Vagina (tissue), 2 donors: ENCODE data around the gene PLCG1. TPM values are rescaled to one million over a fixed set of nuclear protein-coding genes. Genes with fewer than 3 reads are reported as not detected.

Experiments used
- DNase-seq, 2 donors: peaks; one replicate each; pipeline ENCODE4 v3.0.0-alpha.2; 2017; ENCODE audit errors: extremely low spot score in 2 of 2
- H3K27ac ChIP-seq: fragments of 200-600 bp; sonication (generic); one replicate; pipeline ENCODE4 v1.5.1; 2019
- H3K27me3 ChIP-seq: fragments of 200-600 bp; sonication (generic); one replicate; pipeline ENCODE4 v1.5.1; 2019
- H3K36me3 ChIP-seq, 2 donors: fragments of 200-600 bp; sonication (generic); one replicate each; pipeline ENCODE4 v1.5.1; 2017 to 2019
- H3K4me1 ChIP-seq: fragments of 200-600 bp; sonication (generic); one replicate; pipeline ENCODE4 v1.5.1; 2019
- H3K4me3 ChIP-seq, 2 donors: fragments of 200-600 bp; sonication (generic); 1 replicate in 1 of 2; 2 replicates in 1 of 2; pipeline ENCODE4 v1.5.1; 2016 to 2019
- H3K9me3 ChIP-seq: fragments of 200-600 bp; sonication (generic); one replicate; pipeline ENCODE4 v1.5.1; 2019
- POLR2A ChIP-seq, 2 donors: fragments of 450-650 bp; IDR thresholded peaks; one replicate each; pipeline ENCODE4 v1.6.1; 2017; ENCODE audit warnings: antibody characterized with exemption in 2 of 2, mild to moderate bottlenecking in 2 of 2, moderate library complexity in 2 of 2
- POLR2AphosphoS5 ChIP-seq, 2 donors: sonication (generic); formaldehyde crosslinking; IDR thresholded peaks; one replicate each; pipeline ENCODE4 v1.9.0; 2017; ENCODE audit warnings: antibody characterized with exemption in 2 of 2, mild to moderate bottlenecking in 2 of 2, low read depth in 1 of 2; ENCODE audit not compliant: insufficient read depth in 1 of 2
- intact Hi-C: fragments of 100-400 bp; cut with DNase I; formaldehyde crosslinking; loops from one replicate; pipeline ENCODE4 v1.15.1; 2023
- total RNA-seq: library from RNA; depleted of rRNA; stranded (reverse); fragments of >200 nt; gene quantifications from one replicate; pipeline ENCODE4 v1.2.3, GENCODE V29; 2016
- TF ChIP-seq, protein P1 (sequence below), 3 experiments: fragments of 450-650 bp in 2 of 3; fragments of 200-600 bp in 1 of 3; sonication (generic) in 1 of 3; IDR thresholded peaks; one replicate each; pipeline ENCODE4 v1.5.1; 2017 to 2019; ENCODE audit warnings: antibody characterized with exemption in 3 of 3, mild to moderate bottlenecking in 2 of 3, moderate library complexity in 2 of 3

PLCG1 gene
- total RNA-seq, 1 donor from 2014 or later = 138 TPM

DNA sequence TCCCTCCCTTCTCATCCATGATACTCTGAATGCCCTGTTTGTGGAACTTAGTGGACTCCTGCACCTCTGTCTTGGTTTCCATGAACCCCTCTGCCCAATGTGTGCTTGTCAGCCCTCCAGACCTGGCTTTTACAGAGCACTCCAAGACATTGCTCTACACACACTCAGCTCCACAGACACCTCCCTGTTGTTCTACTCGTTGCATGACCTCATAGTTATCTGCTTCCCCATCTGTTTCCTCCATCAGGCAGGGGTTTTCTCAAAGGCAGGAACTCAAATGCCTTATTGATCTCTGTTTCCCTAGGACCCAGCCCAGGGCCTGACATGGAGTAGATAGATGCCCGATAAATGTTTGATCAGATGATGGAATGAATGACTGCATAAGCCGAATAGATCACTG lies 13.3 kb downstream of the PLCG1 start:
- H3K4me3 ChIP-seq = no peak overlapping the region
- H3K4me1 ChIP-seq = peaks cover 100% of the 10 kb centered on the region
- H3K36me3 ChIP-seq = no peaks in the 10 kb centered on the region
- H3K27ac ChIP-seq = peak overlapping the region; percentile 1
- TF ChIP-seq, protein P1, sequence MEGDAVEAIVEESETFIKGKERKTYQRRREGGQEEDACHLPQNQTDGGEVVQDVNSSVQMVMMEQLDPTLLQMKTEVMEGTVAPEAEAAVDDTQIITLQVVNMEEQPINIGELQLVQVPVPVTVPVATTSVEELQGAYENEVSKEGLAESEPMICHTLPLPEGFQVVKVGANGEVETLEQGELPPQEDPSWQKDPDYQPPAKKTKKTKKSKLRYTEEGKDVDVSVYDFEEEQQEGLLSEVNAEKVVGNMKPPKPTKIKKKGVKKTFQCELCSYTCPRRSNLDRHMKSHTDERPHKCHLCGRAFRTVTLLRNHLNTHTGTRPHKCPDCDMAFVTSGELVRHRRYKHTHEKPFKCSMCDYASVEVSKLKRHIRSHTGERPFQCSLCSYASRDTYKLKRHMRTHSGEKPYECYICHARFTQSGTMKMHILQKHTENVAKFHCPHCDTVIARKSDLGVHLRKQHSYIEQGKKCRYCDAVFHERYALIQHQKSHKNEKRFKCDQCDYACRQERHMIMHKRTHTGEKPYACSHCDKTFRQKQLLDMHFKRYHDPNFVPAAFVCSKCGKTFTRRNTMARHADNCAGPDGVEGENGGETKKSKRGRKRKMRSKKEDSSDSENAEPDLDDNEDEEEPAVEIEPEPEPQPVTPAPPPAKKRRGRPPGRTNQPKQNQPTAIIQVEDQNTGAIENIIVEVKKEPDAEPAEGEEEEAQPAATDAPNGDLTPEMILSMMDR (IDR thresholded peaks at IDR 0.05) = no peak
- no peak for TF ChIP-seq POLR2A (IDR thresholded peaks at IDR 0.05)
- TF ChIP-seq POLR2AphosphoS5 (IDR thresholded peaks at IDR 0.05; ENCODE audit: insufficient read depth in 1 of 2, low read depth in 1 of 2) = no peak
- no peaks in the 10 kb centered on the region for H3K9me3 ChIP-seq
- no peak for DNase-seq
- intact Hi-C loops = no loop called here
- no peaks in the 10 kb centered on the region for H3K27me3 ChIP-seq

DNA sequence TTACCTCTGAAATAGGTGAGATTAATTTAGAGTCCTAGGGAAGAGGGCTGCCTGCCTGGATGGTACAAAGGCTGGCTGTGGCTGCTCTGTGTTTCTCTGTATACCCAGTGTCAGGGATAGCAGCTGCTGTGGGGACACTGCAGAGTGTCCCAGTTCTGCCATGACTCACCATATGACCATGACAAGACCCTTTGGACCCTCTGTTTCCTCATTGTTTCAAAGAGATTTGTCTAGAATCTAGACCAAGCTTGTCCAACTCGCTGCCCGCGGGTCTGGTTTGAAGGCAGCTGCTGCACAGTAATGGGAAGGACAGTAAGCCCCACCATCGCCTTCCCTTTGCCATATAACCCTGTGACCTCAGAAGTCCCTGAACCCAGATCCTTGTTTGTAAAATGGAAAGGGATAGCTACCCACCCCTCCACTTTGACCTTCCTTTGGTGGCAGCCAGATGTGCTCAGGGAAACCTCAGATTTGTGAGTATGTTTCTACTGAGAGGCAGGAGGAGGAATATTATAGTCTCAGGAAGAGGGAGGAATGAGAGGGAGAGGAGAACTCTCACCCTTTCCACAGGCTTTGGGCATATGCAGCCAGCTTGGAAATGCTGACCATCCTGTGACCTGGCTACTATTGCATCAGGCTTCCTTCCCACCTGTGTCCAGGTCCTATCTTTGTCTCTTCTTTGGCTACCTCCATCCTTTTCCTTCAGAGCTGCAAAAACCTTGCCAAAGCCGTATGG lies 14.0 kb downstream of the PLCG1 start:
- H3K36me3 ChIP-seq = no peaks in the 10 kb centered on the region
- H3K27ac ChIP-seq = no peak overlapping the region
- intact Hi-C loops = no loop called here
- no peak overlapping the region for H3K4me3 ChIP-seq
- peaks cover 100% of the 10 kb centered on the region for H3K4me1 ChIP-seq
- DNase-seq = no peak
- TF ChIP-seq POLR2AphosphoS5 (IDR thresholded peaks at IDR 0.05; ENCODE audit: insufficient read depth in 1 of 2, low read depth in 1 of 2) (no peak), POLR2A (IDR thresholded peaks at IDR 0.05) (no peak)
- TF ChIP-seq, protein P1 (IDR thresholded peaks at IDR 0.05) = no peak
- H3K9me3 ChIP-seq = no peaks in the 10 kb centered on the region
- H3K27me3 ChIP-seq = no peaks in the 10 kb centered on the region

DNA sequence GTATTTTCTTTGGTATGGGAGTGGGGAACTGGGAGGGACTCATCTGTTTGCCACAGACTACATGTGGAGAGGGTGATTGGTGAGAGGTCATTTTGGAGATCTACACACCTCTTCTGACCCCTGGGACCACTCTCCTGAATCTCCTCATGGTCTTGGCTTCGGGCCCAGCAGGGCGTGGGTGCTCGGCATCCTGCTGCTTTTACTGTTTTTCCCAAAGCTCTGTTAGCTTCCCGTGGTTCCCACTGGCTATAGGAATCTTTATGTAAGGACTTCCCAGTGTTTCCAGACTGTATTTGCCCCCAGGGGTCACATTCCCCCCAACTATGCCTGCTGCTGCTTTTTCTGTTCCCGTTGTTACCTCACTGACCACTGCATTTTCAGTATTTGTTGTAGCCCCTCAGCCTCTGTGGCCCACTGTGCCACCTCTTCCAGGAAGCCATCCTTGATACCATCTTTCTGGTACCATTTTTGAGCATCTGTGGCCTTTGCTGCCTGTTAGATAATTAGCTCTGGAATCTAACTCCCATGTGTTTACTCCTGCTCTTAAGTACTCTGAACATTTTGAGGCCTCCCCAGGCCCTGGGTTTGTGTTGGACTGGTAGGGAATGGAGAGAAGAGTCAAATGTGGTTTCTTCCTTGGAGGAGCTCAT lies 14.9 kb downstream of the PLCG1 start:
- no peaks in the 10 kb centered on the region for H3K9me3 ChIP-seq
- H3K27me3 ChIP-seq = no peaks in the 10 kb centered on the region
- DNase-seq = no peak
- peak overlapping the region; percentile 9 for H3K27ac ChIP-seq
- no peaks in the 10 kb centered on the region for H3K36me3 ChIP-seq
- TF ChIP-seq POLR2A (IDR thresholded peaks at IDR 0.05) (no peak), POLR2AphosphoS5 (IDR thresholded peaks at IDR 0.05; ENCODE audit: insufficient read depth in 1 of 2, low read depth in 1 of 2) (no peak)
- TF ChIP-seq, protein P1 (IDR thresholded peaks at IDR 0.05) = no peak
- intact Hi-C loops = no loop called here
- H3K4me3 ChIP-seq = no peak overlapping the region
- H3K4me1 ChIP-seq = peaks cover 100% of the 10 kb centered on the region

DNA sequence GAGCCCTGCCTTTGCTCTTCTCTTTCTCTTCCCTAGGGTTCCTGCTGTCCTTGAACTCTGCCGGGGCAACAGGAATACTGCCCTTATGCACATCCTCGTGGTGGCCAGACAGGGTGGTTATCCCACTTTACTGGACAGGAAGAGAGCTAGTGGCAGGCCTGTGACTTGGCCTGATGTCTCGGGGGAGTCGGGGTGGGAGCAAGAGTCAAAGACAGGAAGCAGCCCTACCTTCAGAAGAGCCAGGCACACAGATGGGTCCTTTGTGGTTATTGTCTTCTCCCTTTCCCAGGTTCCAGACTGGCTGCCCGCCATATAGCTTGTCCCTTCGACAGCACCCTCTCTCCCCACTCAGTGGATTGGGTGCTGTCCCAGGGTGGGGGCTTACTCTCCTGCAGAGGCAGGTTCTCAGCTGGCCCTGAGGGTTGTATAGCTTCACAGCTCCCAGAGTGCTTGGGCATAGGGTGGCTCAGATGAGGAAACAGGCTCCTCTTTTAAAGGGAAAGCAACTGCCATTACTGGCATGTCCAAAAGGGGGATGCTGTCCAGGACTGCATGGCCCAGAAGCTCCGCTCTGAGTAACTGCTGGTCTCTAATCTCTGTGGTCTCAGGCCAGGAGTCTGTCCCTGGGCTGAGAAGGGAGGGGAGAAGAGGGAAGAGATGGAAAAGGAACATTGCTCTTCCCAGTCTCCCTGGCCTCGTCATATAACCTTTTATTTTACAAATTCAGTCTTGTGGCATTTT lies 17.3 kb downstream of the PLCG1 start:
- intact Hi-C loops = no loop called here
- TF ChIP-seq, protein P1 (IDR thresholded peaks at IDR 0.05) = no peak
- TF ChIP-seq POLR2A (IDR thresholded peaks at IDR 0.05) (no peak), POLR2AphosphoS5 (IDR thresholded peaks at IDR 0.05; ENCODE audit: insufficient read depth in 1 of 2, low read depth in 1 of 2) (no peak)
- no peaks in the 10 kb centered on the region for H3K27me3 ChIP-seq
- H3K4me3 ChIP-seq = no peak overlapping the region
- peaks cover 0 to 3% of the 10 kb centered on the region in 2 donors for H3K36me3 ChIP-seq
- H3K27ac ChIP-seq = peak overlapping the region; percentile 14
- no peaks in the 10 kb centered on the region for H3K9me3 ChIP-seq
- peaks cover 100% of the 10 kb centered on the region for H3K4me1 ChIP-seq
- no peak for DNase-seq
